Lung (tissue), 12 donors: ENCODE measurements around the gene CHST9. TPM values are rescaled to one million over a fixed set of nuclear protein-coding genes. Genes with fewer than 3 reads are reported as not detected.
A peak's percentile ranks its signal among the peaks of the same experiment; 100 is the strongest.

Experiments used
- ATAC-seq: fragments of 200-7000 bp; cut with Tn5 transposase; one replicate; pipeline ENCODE4 v1.9.1; 2020; ENCODE audit warnings: moderate number of reproducible peaks; ENCODE audit not compliant: insufficient read depth, low FRiP score
- DNase-seq, 3 donors: peaks; one replicate each; pipeline ENCODE4 v3.0.0-alpha.2; 2013 to 2017
- H3K27ac ChIP-seq, 2 donors: one replicate each; pipeline ENCODE4 v1.5.1; 2013; ENCODE audit warnings: mild to moderate bottlenecking in 2 of 2, moderate library complexity in 2 of 2, control low read depth in 1 of 2, inconsistent platforms in 1 of 2, low read depth in 1 of 2, low read length in 1 of 2
- H3K27me3 ChIP-seq, 3 donors: one replicate each; pipeline ENCODE4 v1.5.1; 2013; ENCODE audit warnings: low read length in 2 of 3; ENCODE audit not compliant: control insufficient read depth in 3 of 3, insufficient read depth in 3 of 3
- H3K36me3 ChIP-seq, 4 donors: one replicate each; pipeline ENCODE4 v1.5.1; 2013; ENCODE audit warnings: low read length in 4 of 4, mild to moderate bottlenecking in 1 of 4, moderate library complexity in 1 of 4; ENCODE audit not compliant: control insufficient read depth in 4 of 4, insufficient read depth in 4 of 4
- H3K4me1 ChIP-seq, 5 donors: one replicate each; pipeline ENCODE4 v1.5.1; 2013; ENCODE audit warnings: low read length in 5 of 5, mild to moderate bottlenecking in 2 of 5, moderate library complexity in 1 of 5; ENCODE audit not compliant: control insufficient read depth in 5 of 5, insufficient read depth in 5 of 5
- H3K4me3 ChIP-seq: one replicate; pipeline ENCODE4 v1.5.1; 2013; ENCODE audit warnings: mild to moderate bottlenecking, control low read depth, moderate library complexity
- H3K9ac ChIP-seq, 2 donors: one replicate each; pipeline ENCODE4 v1.5.1; 2013; ENCODE audit warnings: low read length in 2 of 2, control low read depth in 1 of 2; ENCODE audit not compliant: insufficient read depth in 1 of 2
- H3K9me3 ChIP-seq, 4 donors: one replicate each; pipeline ENCODE4 v1.5.1; 2013; ENCODE audit warnings: low read length in 3 of 4, mild to moderate bottlenecking in 1 of 4, moderate library complexity in 1 of 4; ENCODE audit not compliant: control insufficient read depth in 4 of 4, insufficient read depth in 3 of 4
- WGBS, 2 donors: extraction: QIAGEN DNeasy Blood & Tissue Kit; methylation state at CpG; one replicate each; pipeline ENCODE4 v1.1.7; 2013; 5-methylcytosine and 5-hydroxymethylcytosine counted together
- polyA plus RNA-seq, 2 donors: library from polyadenylated mRNA; stranded (reverse); fragments of 200-250 nt; gene quantifications; one replicate each; pipeline ENCODE4 v1.2.1, GENCODE V29; 2013
- total RNA-seq, 2 donors: library from RNA; depleted of rRNA in 1 of 2; stranded (reverse); fragments of >200 nt in 1 of 2; gene quantifications; one replicate each; pipeline ENCODE4 v1.2.1, GENCODE V29; 2014 to 2021
- TF ChIP-seq, protein P1 (sequence below): IDR thresholded peaks from 2 replicates; pipeline ENCODE4 v1.5.1; 2012; ENCODE audit warnings: mild to moderate bottlenecking; ENCODE audit errors: control extremely low read depth, extremely low read depth
- donor health status: control.
- donor health status: control.
- donor health status: Bipolar disorder and iron deficiency.
- donor health status: healthy.
- donor health status: DM: yes; HTN: yes; CAD: no.

The CHST9 gene
- total and polyA plus RNA-seq, 4 donors, result 2.9 to 19.6 (median 9.8) TPM

DNA sequence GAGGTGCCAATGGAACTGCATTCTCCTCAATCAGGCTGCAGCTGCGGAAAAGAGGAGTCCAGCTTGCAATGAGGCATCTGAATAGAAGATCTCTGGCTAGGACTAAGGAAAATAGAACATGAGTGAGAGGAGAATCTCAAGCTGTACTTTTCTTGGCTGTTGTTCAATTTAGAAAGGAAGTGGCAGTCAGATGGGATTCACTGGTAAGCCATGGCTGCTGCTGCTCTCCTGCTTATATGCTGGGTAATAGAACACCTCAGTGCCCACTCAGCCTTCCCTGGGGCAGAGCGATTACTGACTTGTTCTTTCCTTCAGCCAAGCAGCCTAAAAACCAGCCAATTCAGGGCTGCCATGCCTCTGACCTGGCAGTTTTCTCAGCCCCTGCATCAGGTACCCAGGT, 17.6 kb upstream of the CHST9 start:
- H3K9me3 ChIP-seq, result no peaks in the 10 kb centered on the region
- no peaks in the 10 kb centered on the region for H3K36me3 ChIP-seq
- H3K27me3 ChIP-seq, result no peaks in the 10 kb centered on the region
- no peak overlapping the region for H3K4me3 ChIP-seq
- no peak overlapping the region for H3K9ac ChIP-seq
- TF ChIP-seq, protein P1, sequence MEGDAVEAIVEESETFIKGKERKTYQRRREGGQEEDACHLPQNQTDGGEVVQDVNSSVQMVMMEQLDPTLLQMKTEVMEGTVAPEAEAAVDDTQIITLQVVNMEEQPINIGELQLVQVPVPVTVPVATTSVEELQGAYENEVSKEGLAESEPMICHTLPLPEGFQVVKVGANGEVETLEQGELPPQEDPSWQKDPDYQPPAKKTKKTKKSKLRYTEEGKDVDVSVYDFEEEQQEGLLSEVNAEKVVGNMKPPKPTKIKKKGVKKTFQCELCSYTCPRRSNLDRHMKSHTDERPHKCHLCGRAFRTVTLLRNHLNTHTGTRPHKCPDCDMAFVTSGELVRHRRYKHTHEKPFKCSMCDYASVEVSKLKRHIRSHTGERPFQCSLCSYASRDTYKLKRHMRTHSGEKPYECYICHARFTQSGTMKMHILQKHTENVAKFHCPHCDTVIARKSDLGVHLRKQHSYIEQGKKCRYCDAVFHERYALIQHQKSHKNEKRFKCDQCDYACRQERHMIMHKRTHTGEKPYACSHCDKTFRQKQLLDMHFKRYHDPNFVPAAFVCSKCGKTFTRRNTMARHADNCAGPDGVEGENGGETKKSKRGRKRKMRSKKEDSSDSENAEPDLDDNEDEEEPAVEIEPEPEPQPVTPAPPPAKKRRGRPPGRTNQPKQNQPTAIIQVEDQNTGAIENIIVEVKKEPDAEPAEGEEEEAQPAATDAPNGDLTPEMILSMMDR, result no peak
- ATAC-seq (no peak), DNase-seq (peak; percentile 14 to 75 (median 61))
- H3K27ac ChIP-seq, result no peak overlapping the region
- WGBS, 2 donors, result 68 to 88% methylated on average over 2 of the region's 2 CpGs
- H3K4me1 ChIP-seq, result peaks cover 0 to 11% (median 0%) of the 10 kb centered on the region in 5 donors

DNA sequence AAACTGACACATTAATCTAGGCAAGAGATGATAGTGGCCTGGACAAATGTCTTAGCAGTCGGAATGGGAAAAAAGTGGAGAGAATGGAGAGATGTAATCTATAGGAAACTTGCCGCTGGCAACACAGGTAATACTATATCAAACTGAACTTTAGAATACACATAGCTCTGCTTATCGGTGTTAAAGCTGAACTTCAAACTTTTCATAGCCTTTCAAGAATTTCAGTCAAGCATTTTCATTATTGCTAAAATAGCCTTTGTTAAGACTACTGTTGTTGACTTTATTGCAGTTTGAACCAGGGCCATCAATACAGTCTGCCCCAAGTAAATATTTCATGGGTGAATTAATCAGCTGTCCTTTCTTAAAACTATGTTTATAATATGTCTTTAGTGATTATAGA, 12.9 kb upstream of the CHST9 start:
- Histone ChIP-seq H3K4me3 (no peak overlapping the region), H3K9ac (no peak overlapping the region), H3K36me3 (no peaks in the 10 kb centered on the region), H3K27me3 (peaks cover 0 to 4% (median 0%) of the 10 kb centered on the region in 3 donors), H3K4me1 (peaks cover 0 to 14% (median 0%) of the 10 kb centered on the region in 5 donors), H3K9me3 (no peaks in the 10 kb centered on the region), H3K27ac (no peak overlapping the region)
- DNase-seq (peak in 2 of 3 donors; percentile 34 to 42), ATAC-seq (no peak)
- WGBS, 2 donors, result 63 to 73% methylated on average over 3 of the region's 3 CpGs
- TF ChIP-seq, protein P1, result no peak

DNA sequence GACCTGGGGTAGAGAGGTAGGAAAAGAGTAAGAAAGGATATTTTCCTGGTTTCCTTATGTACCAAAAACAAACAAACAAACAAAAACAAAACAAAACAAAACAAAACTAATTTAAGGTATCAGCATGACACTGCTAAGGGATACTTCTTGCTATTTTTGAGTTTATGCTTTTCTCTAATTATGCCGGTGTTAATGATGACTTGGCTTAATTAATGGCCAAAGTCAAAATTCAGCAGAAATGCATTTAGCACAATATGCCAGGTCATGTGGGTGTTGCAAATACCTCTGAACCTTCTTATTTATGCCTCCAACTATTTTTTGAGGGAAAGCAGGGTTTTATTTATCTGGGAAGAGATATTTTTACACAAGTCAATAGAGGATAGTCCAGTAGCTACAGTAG, 3.2 kb upstream of the CHST9 start:
- Histone ChIP-seq H3K9me3 (peaks cover 0 to 2% (median 0%) of the 10 kb centered on the region in 4 donors), H3K4me3 (no peak overlapping the region), H3K9ac (no peak overlapping the region), H3K27me3 (peaks cover 10 to 47% (median 31%) of the 10 kb centered on the region in 3 donors), H3K4me1 (peaks cover 0 to 2% (median 0%) of the 10 kb centered on the region in 5 donors), H3K27ac (no peak overlapping the region), H3K36me3 (no peaks in the 10 kb centered on the region)
- DNase-seq (no peak), ATAC-seq (no peak)
- TF ChIP-seq, protein P1, result no peak
- WGBS, 2 donors, result 89 to 98% methylated on average over 1 of the region's 1 CpG

DNA sequence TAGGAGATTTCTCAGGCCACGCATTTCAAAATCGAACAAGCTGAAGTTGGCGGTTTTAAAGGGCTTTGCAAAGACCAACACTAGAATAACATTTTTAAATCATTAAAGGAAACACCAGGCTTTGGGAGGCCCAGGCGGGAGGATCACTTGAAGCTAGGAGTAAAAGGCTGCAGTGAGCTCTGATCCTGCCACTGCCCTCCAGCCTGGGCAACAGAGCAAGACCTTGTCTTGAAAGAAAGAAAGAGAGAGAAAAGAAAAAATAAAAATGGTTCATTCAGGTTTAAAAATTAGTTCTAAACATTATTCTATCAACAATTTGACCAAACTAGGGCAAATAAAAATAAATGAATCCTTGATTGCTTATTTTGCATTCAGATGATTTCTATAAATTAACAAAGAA, 789 bp upstream of the CHST9 start:
- DNase-seq (no peak), ATAC-seq (no peak)
- 80 to 84% methylated on average over 4 of the region's 4 CpGs for WGBS, 2 donors
- Histone ChIP-seq H3K9me3 (peaks cover 0 to 2% (median 0%) of the 10 kb centered on the region in 4 donors), H3K4me3 (no peak overlapping the region), H3K27ac (no peak overlapping the region), H3K4me1 (peaks cover 0 to 8% (median 0%) of the 10 kb centered on the region in 5 donors), H3K36me3 (no peaks in the 10 kb centered on the region), H3K27me3 (peaks cover 10 to 65% (median 34%) of the 10 kb centered on the region in 3 donors), H3K9ac (no peak overlapping the region)
- TF ChIP-seq, protein P1, result no peak
